NCI-H2196 treated with DMSO at 0.1 percent for 48 hours (cell line): Measurements from ENCODE around the gene TXNDC12.
"Not testable (repeated sequence)": the region's sequence is repeated elsewhere in the genome, so short reads cannot be mapped to it uniquely, and the experiment has no call there.

ENCODE experiments used
- DNase-seq: peaks from one replicate; lab custom pipeline; 2025; ENCODE audit not compliant: unreplicated experiment; lab: John Stamatoyannopoulos, UW

TXNDC12 gene

GRCh38 chr1:52055066-52055865 lies at the start of gene TXNDC12:
Gene TXNDC12, minus strand, starts transcription at chr1:52055191. Its CDS starts 95 bp downstream, at chr1:52055096.
- peak; percentile 89 for DNase-seq

- DNase-seq, result no peak
These were observed 47.5 kb upstream of the TXNDC12 start for GRCh38 chr1:52102336-52103013.

- DNase-seq, result no peak
These were observed 43.3 kb upstream of the TXNDC12 start for GRCh38 chr1:52098139-52098871.

- no peak for DNase-seq
These were observed 41.2 kb upstream of the TXNDC12 start for GRCh38 chr1:52096216-52096615.

- DNase-seq, result not testable (repeated sequence)
These were observed 39.3 kb upstream of the TXNDC12 start for GRCh38 chr1:52094300-52094699.

- not testable (repeated sequence) for DNase-seq
These were observed 32.9 kb upstream of the TXNDC12 start for GRCh38 chr1:52087892-52088291.

GRCh38 chr1:52080014-52080415 lies 25.0 kb upstream of the TXNDC12 start:
- DNase-seq, result no peak

GRCh38 chr1:52077277-52077676 lies 22.3 kb upstream of the TXNDC12 start:
- not testable (repeated sequence) for DNase-seq

GRCh38 chr1:52072291-52072690 lies 17.3 kb upstream of the TXNDC12 start:
- DNase-seq, result no peak

- DNase-seq, result no peak
These were observed 15.7 kb upstream of the TXNDC12 start for GRCh38 chr1:52070704-52071103.

- no peak for DNase-seq
These were observed 8.2 kb upstream of the TXNDC12 start for GRCh38 chr1:52063192-52063591.

- DNase-seq, result no peak
These were observed 5.8 kb upstream of the TXNDC12 start for GRCh38 chr1:52060822-52061221.

- no peak for DNase-seq
These were observed 4.9 kb upstream of the TXNDC12 start for GRCh38 chr1:52059888-52060287.

- no peak for DNase-seq
These were observed 4.3 kb upstream of the TXNDC12 start for GRCh38 chr1:52059321-52059720.

- no peak for DNase-seq
These were observed 3.0 kb upstream of the TXNDC12 start for GRCh38 chr1:52057876-52058415.

- DNase-seq, result no peak
These were observed 2.3 kb upstream of the TXNDC12 start for GRCh38 chr1:52057255-52057654.

GRCh38 chr1:52056937-52057231 lies 1.9 kb upstream of the TXNDC12 start:
- no peak for DNase-seq

- DNase-seq, result peak; percentile 92
These were observed 1.4 kb upstream of the TXNDC12 start, which contains the start of gene BTF3L4 for GRCh38 chr1:52056163-52056936. Gene BTF3L4, plus strand, starts transcription at chr1:52056295. Its CDS starts 3,553 bp downstream, at chr1:52059848.

- no peak for DNase-seq
These were observed 823 bp upstream of the TXNDC12 start for GRCh38 chr1:52055866-52056162.

GRCh38 chr1:52054496-52055065 lies 410 bp downstream of the TXNDC12 start:
- DNase-seq, result no peak

GRCh38 chr1:52053862-52054261 lies 1.1 kb downstream of the TXNDC12 start:
- DNase-seq, result no peak
